Activated CD4-positive, alpha-beta T cell treated with anti-CD3 and anti-CD28 coated beads, Interleukin-2, amount 50 U/mL, for 48 hours (primary cell): ENCODE measurements around the gene TMCO6.
A peak's percentile ranks its signal among the peaks of the same experiment; 100 is the strongest.

ENCODE experiments used
- DNase-seq, 2 experiments: peaks; one replicate each; pipeline ENCODE4 v3.0.0-alpha.2; 2020

TMCO6 gene

DNA sequence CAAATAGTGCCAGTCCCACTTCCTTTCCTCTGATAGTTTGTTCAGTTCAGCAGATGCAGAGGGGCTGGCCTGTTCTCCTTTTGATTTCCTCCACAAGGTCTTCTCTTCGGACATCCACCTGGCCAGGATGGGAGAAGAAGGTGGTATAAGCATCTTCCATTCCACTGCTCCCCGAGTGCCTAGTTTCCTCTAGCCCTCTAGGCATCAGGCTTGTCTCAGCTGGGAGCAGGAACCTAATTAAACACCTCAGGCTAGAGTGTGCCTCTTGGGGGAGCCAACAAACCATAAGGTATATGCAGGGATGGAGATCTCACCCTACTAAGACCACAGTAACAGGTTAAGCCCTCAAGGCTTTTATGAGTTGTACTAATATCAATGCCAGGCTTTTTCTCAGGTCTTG, 35.0 kb downstream of the TMCO6 start:
- DNase-seq, result no peak

DNA sequence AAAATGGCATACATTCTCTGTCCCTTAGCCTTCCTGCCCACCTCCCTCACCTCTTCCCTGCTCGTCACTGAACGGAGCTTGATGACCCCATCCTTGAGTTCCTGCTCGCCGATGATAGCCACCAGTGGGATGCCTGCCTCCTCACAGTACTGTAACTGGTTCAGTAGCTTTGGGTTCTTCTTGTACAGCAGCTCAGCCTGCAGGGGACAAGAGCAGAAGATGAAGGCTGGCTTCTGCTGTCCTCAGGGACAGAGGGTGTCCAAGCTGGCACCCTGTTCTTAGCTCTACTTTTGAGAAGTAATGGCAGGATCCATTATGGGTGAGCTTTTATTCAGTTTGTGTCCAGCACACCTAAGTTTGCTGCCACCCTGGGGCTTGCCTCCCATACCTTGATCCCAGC, 35.4 kb downstream of the TMCO6 start:
- no peak for DNase-seq

DNA sequence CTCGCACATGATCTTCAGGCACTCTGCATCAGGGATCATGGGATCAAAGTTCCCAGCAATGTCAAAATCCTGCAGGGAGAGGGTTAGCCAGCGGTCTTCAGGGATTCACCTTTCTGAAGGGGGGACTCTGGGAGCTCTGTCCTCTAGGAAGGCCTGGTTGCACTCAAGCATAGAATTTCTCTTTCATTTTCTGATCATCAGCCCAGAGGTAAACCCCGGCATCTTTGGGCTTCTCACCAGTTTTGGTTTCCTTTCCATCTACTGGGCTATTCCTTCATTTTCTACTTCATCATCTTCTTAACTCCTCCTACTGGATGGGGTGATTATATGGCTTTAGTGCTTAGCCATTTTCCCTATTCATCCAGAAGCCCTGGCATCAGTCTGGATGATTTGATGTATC, 38.7 kb downstream of the TMCO6 start:
- no peak for DNase-seq

DNA sequence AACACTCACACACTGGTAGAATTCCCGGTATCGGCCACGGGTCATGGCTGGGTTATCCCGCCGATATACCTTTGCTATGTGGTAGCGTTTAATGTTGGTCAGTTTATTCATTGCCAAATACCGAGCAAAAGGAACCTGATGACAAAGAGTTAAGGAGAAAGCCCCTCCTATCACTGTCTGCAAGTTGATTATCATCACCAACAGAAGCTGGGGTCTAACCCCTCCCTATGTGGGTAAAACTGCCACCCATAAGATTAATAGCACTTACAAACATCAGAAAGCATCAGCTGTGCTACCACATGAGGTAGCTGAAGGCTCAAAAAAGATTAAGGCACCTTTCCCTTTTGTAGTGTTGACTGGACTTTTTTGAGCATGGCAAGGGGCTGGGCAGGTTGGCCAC, 39.7 kb downstream of the TMCO6 start:
- no peak for DNase-seq

DNA sequence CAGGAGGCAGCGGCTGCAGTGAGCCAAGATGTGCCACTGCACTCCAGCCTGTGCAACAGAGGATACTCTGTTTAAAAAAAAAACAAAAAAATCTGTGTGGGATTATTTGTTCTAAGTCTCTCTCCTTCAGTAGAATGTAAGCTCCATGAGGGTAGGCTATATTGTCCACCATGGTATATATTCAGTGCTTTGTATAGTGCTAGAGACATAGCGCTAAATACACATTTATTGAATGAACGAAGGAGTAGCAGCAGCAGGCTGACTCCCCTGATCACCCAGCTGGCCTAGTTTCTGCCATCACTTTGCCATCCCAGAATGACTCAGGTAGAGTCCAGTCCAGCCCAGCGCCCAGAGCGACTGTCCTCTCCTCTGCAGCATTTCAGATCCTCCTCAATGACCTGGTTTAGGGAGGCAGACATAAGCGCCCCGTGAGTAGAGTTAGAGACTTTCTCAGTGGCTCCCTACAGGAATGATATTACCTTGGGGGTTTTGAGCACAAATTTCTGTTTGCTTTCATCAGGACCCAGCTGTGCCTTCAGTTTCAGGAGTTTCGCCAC, 51.2 kb downstream of the TMCO6 start:
- DNase-seq, result no peak

DNA sequence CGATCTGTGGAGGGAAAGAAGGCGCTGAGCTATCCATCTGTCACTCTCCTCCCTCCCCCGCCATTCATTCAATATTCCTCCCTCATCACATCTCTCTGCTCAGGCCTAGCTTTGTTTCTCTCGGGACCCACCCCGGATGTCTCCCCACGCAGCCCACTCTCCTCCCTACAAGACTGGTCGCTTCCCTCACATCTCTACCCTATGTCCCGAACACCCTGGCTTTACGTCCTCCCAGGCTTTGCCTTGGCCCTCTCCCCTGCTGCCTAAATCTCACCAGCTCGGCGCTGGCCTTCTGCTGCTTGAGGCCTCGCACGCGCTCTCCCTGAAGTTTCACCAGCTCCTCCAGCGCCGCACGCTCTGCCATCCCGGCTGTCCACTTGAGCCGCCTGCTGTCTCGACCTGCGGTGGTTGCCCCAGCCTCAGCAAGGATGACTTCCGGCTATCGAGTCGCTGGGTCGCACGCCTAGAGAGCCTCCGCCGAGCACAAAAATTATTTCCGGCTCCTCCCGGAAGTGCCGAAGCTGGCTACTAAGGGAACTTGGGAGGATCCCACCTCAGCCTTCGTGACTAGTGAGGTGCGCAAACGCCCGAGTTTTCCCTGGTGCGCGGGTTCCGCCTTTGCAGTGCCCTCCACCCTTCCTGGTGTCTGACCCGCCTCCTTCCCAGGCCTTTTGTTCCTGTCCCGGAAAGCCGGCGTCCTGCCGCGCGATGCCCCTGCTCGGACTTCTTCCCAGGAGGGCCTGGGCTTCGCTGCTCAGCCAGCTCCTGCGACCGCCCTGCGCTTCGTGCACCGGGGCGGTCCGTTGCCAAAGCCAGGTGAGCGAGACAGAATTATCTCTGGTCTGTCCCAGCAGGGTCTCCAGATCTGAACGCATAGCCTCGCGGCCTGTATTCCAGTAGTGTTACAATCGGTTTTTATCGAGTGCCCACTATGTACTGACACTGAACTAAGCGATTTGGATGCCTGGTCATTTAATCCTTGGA, 52.0 kb downstream of the TMCO6 start, which contains the start of the genes HARS1 and HARS2:
TSS of gene HARS1 (minus strand) at position 430 of the 984 bp plus-strand sequence. CDS start at position 364, 66 bp downstream.
TSS of gene HARS2 (plus strand) at position 515 of the 984 bp plus-strand sequence. CDS start at position 709, 194 bp downstream.
- DNase-seq, result peak; percentile 82 to 90

DNA sequence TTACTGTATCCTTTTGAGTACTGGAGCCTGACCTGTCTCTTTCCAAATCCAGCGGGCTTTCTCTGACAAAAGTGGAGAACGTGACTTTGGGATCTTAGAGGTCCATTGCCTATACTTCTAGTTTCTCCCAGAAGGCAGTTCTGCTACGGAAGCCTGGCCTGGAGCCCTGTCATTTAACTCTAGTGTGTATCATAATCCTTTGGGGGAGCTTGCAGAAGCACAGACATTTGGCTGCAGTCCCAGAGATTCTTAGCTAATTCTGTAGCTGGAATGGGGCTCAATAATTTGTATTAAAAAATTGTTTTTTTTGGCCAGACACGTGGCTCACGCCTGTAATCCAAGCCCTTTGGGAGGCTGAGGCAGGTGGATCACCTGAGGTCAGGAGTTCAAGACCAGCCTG, 55.0 kb downstream of the TMCO6 start:
- no peak for DNase-seq
